K562 treated with DMSO at 1 percent for 24 hours (cell line): ENCODE measurements around the gene PDE6D. TPM values are rescaled to one million over a fixed set of nuclear protein-coding genes. Genes with fewer than 3 reads are reported as not detected.

Experiments
- total RNA-seq: library from RNA; unstranded; fragments of 300-600 nt; gene quantifications from 2 replicates; pipeline ENCODE4 v1.2.3, GENCODE V29; 2022; ENCODE audit warnings: low read depth; ENCODE audit not compliant: insufficient read depth

The PDE6D gene
- 10.5 and 17.7 TPM in 2 replicates for total RNA-seq

DNA sequence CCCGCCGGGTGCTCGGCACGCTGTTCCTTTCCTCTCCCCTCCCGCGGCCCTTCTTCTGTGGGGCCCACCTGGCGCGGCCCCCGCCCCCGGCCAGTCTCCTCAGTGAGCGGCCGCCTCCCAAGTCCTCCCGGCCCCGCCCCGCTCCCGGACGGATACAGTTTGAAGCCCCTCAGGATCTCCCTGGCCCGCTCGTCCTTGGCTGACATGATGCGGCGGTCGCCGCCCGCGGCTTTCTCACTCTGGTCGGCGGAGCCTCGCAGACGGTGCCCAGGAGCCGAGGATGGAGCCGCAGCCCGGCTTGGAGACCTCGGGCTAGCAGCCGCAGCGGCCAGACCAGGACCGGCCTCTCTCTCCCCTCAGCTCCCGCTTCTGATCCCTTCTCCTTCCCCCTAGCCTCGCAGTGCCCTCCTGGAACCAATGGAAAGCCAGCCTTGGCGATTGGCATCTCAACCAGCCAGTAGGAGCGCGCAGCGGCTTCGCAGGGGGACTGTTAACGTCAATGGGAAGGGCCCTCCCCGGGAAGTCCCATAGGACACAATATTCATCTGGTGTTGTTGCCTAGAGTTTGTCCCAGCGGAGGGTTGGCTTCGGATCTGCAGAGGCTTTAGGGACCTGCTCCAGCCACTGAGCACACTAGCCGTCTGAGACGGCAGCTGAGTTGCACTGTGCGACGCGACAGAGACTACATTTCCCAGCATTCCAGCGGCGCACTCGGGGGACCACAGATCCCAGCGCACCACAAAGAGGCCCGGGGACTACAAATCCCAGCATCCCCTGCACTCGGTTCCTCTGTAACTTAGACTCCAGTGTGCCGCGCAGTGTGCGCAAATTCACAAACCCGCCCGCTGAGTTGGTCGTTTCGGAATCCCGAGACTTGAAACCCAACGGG lies at the start of gene PDE6D:
PDE6D (minus strand) TSS at position 374 of the 889 bp plus-strand sequence; CDS start at position 206, 168 bp downstream.

DNA sequence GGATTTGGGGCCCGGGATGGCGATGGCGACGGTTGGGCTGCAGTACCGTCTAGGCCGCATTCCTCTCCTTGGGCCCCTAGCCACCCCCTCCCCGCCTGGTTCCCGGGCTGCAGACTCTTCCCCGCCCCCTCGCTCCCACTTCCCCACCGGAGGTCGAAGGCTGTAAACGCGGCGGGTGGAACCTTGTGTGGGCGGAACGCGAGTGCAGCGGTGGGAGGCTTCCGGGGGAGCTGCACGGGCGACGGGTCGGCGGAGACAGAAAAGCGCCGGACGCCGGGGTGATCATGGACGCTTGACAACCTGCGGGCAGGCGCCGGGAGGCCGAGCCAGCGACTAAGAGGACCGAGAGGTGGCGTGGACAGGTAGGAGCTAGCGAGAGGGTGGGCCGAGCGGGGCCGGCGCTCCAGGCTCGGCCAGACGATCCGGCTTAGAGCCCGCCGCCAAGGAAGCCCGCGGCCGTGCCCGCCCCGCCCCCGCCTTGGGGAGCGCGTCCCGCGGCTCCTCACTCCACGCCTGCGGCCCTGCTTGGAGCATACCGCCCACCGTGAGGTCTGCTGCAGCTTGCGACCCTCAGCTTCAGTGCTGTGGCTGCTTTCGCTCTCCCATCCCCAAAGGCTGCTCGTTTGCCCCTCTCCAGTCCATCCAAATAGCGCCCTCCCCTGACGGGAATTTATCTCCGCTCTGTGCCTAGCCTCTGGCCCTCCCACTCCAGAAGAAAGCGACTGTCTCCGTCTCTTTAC lies 5.3 kb upstream of the PDE6D start, which contains the start of gene COPS7B:
COPS7B (plus strand) TSS at position 269 of the 740 bp plus-strand sequence. CDS start 2,126 bp downstream, outside the sequence.

DNA sequence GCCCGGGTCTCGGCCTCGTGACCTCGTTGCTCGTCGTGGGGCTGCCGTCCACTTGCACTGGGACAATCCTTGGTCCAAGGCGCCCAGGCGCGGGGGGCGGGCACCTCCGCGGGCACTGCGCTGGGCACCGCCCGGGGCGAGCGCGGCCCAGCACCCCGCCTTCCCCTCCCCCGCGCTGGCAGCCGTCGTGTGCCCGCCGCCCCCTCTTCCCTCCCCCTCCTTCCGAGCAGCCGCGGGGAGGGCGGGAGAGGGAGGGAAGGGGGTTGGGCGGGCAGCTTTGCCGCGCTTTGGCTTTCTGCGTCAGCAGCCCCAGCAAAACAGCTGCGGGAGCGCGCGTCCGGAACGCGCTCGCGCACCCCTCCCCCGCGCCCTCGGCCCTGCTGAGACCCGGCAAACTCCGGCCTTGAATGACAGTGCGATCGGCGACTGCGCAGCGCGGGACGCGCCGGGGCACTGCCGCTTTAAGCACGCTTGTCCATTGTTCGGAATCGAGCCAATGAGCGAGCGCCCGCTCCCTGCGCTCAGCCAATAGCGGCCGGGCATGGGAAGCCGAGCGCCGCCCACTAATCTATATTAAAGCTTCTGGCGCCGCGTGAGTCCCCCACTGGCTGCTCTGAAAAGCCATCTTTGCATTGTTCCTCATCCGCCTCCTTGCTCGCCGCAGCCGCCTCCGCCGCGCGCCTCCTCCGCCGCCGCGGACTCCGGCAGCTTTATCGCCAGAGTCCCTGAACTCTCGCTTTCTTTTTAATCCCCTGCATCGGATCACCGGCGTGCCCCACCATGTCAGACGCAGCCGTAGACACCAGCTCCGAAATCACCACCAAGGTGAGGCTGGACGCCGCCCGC lies 72.9 kb downstream of the PDE6D start, which contains the start of gene PTMA:
PTMA (plus strand) TSS at position 599 of the 846 bp plus-strand sequence; CDS start at position 781, 182 bp downstream.

Other genes starting within 250 kb of the PDE6D start
- gene TEX44, start 188.4 kb downstream of the PDE6D start, total RNA-seq, result not detected in 2 replicates
- 380 and 418 TPM in 2 replicates for gene PTMA, start 72.8 kb downstream of the PDE6D start, total RNA-seq
- 24.8 and 25.8 TPM in 2 replicates for gene COPS7B, start 5.2 kb upstream of the PDE6D start, total RNA-seq
- gene NPPC, start 145.1 kb upstream of the PDE6D start, total RNA-seq, result not detected in 2 replicates
- gene DIS3L2, start 180.4 kb upstream of the PDE6D start, total RNA-seq, result 6.9 and 12.5 TPM in 2 replicates